Skeletal muscle satellite cell (primary cell): ENCODE measurements around the gene COX8A.
"Not testable (repeated sequence)": the region's sequence is repeated elsewhere in the genome, so short reads cannot be mapped to it uniquely, and the experiment has no call there.

Experiments
- H3K27me3 ChIP-seq: 2 replicates; pipeline ENCODE4 v1.7.0; 2013; ENCODE audit warnings: low read length; ENCODE audit not compliant: control insufficient read depth, insufficient read depth
- H3K36me3 ChIP-seq: 2 replicates; pipeline ENCODE4 v1.7.0; 2013; ENCODE audit warnings: mild to moderate bottlenecking, control low read depth, low read length; ENCODE audit not compliant: insufficient read depth
- H3K4me1 ChIP-seq: 2 replicates; pipeline ENCODE4 v1.7.0; 2013; ENCODE audit warnings: low read length; ENCODE audit not compliant: control insufficient read depth, insufficient read depth
- H3K4me2 ChIP-seq: 2 replicates; pipeline ENCODE4 v1.7.0; 2013; ENCODE audit warnings: mild to moderate bottlenecking, low read length
- H3K4me3 ChIP-seq: 2 replicates; pipeline ENCODE4 v1.7.0; 2013; ENCODE audit warnings: low read length
- H3K9ac ChIP-seq: 2 replicates; pipeline ENCODE4 v1.7.0; 2013; ENCODE audit warnings: mild to moderate bottlenecking, low read depth, low read length, moderate library complexity
- H3K9me3 ChIP-seq: replicated peaks from 2 replicates; pipeline ENCODE4 v1.7.0; 2013; ENCODE audit warnings: mild to moderate bottlenecking, control low read depth, low read length

Gene COX8A

GRCh38 chr11:63942803-63943202 lies 31.6 kb upstream of the COX8A start:
- no peak overlapping the region for H3K4me2 ChIP-seq
- no peak overlapping the region for H3K4me3 ChIP-seq
- H3K9me3 ChIP-seq: no peaks in the 10 kb centered on the region
- peaks cover 8% of the 10 kb centered on the region for H3K36me3 ChIP-seq
- H3K27me3 ChIP-seq: no peaks in the 10 kb centered on the region
- H3K9ac ChIP-seq: no peak overlapping the region
- peaks cover 22% of the 10 kb centered on the region for H3K4me1 ChIP-seq

- Histone ChIP-seq H3K36me3 (peaks cover 16% of the 10 kb centered on the region), H3K9me3 (no peaks in the 10 kb centered on the region), H3K4me1 (peaks cover 11% of the 10 kb centered on the region), H3K4me2 (peak overlapping the region; percentile 58), H3K9ac (peak overlapping the region; percentile 42), H3K4me3 (peak overlapping the region; percentile 9), H3K27me3 (no peaks in the 10 kb centered on the region)
These were observed 29.4 kb upstream of the COX8A start for GRCh38 chr11:63944987-63945386.

GRCh38 chr11:63945477-63946163 lies 28.8 kb upstream of the COX8A start:
- Histone ChIP-seq H3K4me3 (peak overlapping the region; percentile 9), H3K36me3 (peaks cover 17% of the 10 kb centered on the region), H3K4me1 (peaks cover 11% of the 10 kb centered on the region), H3K9ac (peak overlapping the region; percentile 42), H3K9me3 (no peaks in the 10 kb centered on the region), H3K27me3 (no peaks in the 10 kb centered on the region), H3K4me2 (peak overlapping the region; percentile 58)

- Histone ChIP-seq H3K27me3 (no peaks in the 10 kb centered on the region), H3K36me3 (peaks cover 54% of the 10 kb centered on the region), H3K4me2 (no peak overlapping the region), H3K4me1 (no peaks in the 10 kb centered on the region), H3K9me3 (no peaks in the 10 kb centered on the region), H3K9ac (no peak overlapping the region), H3K4me3 (no peak overlapping the region)
These were observed 22.5 kb upstream of the COX8A start for GRCh38 chr11:63951779-63952536.

GRCh38 chr11:63952570-63952969 lies 21.9 kb upstream of the COX8A start:
- H3K9me3 ChIP-seq: no peaks in the 10 kb centered on the region
- H3K36me3 ChIP-seq: peaks cover 53% of the 10 kb centered on the region
- H3K4me1 ChIP-seq: no peaks in the 10 kb centered on the region
- no peak overlapping the region for H3K4me2 ChIP-seq
- H3K27me3 ChIP-seq: no peaks in the 10 kb centered on the region
- H3K4me3 ChIP-seq: no peak overlapping the region
- no peak overlapping the region for H3K9ac ChIP-seq

- Histone ChIP-seq H3K4me2 (no peak overlapping the region), H3K9ac (no peak overlapping the region), H3K27me3 (no peaks in the 10 kb centered on the region), H3K36me3 (peaks cover 33% of the 10 kb centered on the region), H3K9me3 (no peaks in the 10 kb centered on the region), H3K4me3 (no peak overlapping the region), H3K4me1 (peaks cover 14% of the 10 kb centered on the region)
These were observed 16.4 kb upstream of the COX8A start for GRCh38 chr11:63958008-63958407.

- no peaks in the 10 kb centered on the region for H3K9me3 ChIP-seq
- H3K9ac ChIP-seq: no peak overlapping the region
- no peak overlapping the region for H3K4me3 ChIP-seq
These were observed 12.6 kb upstream of the COX8A start for GRCh38 chr11:63961608-63962412.

GRCh38 chr11:63963895-63964294 lies 10.5 kb upstream of the COX8A start:
- peaks cover 14% of the 10 kb centered on the region for H3K4me1 ChIP-seq
- H3K9ac ChIP-seq, H3K27me3 ChIP-seq: not testable (repeated sequence)

More at GRCh38 chr11:63961608-63962412, 12.6 kb upstream of the COX8A start:
- H3K4me1 ChIP-seq: peaks cover 14% of the 10 kb centered on the region
- no peaks in the 10 kb centered on the region for H3K36me3 ChIP-seq
- peak overlapping the region; percentile 54 for H3K4me2 ChIP-seq
- no peaks in the 10 kb centered on the region for H3K27me3 ChIP-seq

GRCh38 chr11:63966444-63966843 lies 8.0 kb upstream of the COX8A start:
- H3K9me3 ChIP-seq: no peaks in the 10 kb centered on the region
- H3K36me3 ChIP-seq: no peaks in the 10 kb centered on the region
- H3K4me1 ChIP-seq: peaks cover 8% of the 10 kb centered on the region
- H3K9ac ChIP-seq: no peak overlapping the region
- no peaks in the 10 kb centered on the region for H3K27me3 ChIP-seq
- H3K4me3 ChIP-seq: no peak overlapping the region
- H3K4me2 ChIP-seq: no peak overlapping the region

More at GRCh38 chr11:63963895-63964294, 10.5 kb upstream of the COX8A start:
- not testable (repeated sequence) for H3K4me3 ChIP-seq, H3K4me2 ChIP-seq, H3K9me3 ChIP-seq, H3K36me3 ChIP-seq

GRCh38 chr11:63969461-63969860 lies 5.0 kb upstream of the COX8A start:
- Histone ChIP-seq H3K4me3 (no peak overlapping the region), H3K9me3 (no peaks in the 10 kb centered on the region), H3K4me2 (no peak overlapping the region), H3K4me1 (no peaks in the 10 kb centered on the region), H3K36me3 (no peaks in the 10 kb centered on the region), H3K27me3 (no peaks in the 10 kb centered on the region), H3K9ac (no peak overlapping the region)

GRCh38 chr11:63970902-63971301 lies 3.5 kb upstream of the COX8A start:
- Histone ChIP-seq H3K9me3 (no peaks in the 10 kb centered on the region), H3K4me1 (peaks cover 3% of the 10 kb centered on the region), H3K9ac (no peak overlapping the region), H3K4me2 (no peak overlapping the region), H3K4me3 (no peak overlapping the region), H3K36me3 (no peaks in the 10 kb centered on the region), H3K27me3 (no peaks in the 10 kb centered on the region)
